NCI-H345 (cell line): ENCODE data around the gene LDB2.
"Not testable (repeated sequence)": the region's sequence is repeated elsewhere in the genome, so short reads cannot be mapped to it uniquely, and the experiment has no call there.

Experiments used
- DNase-seq: peaks from one replicate; lab custom pipeline; 2025; lab: John Stamatoyannopoulos, UW

Gene LDB2

GRCh38 chr4:16897991-16898827, at the start of gene LDB2:
Gene LDB2 (minus strand): TSS chr4:16898645.
- DNase-seq = no peak

- DNase-seq = no peak
Measured at GRCh38 chr4:16942491-16942890, 44.0 kb upstream of the LDB2 start.

GRCh38 chr4:16939178-16939577, 40.7 kb upstream of the LDB2 start:
- no peak for DNase-seq

- no peak for DNase-seq
Measured at GRCh38 chr4:16938512-16939040, 40.1 kb upstream of the LDB2 start.

- DNase-seq = no peak
Measured at GRCh38 chr4:16931339-16932305, 33.2 kb upstream of the LDB2 start.

GRCh38 chr4:16926214-16926613, 27.8 kb upstream of the LDB2 start:
- no peak for DNase-seq

GRCh38 chr4:16918716-16919115, 20.3 kb upstream of the LDB2 start:
- DNase-seq = not testable (repeated sequence)

GRCh38 chr4:16916719-16917337, 18.4 kb upstream of the LDB2 start:
- no peak for DNase-seq

GRCh38 chr4:16916031-16916430, 17.6 kb upstream of the LDB2 start:
- no peak for DNase-seq

- DNase-seq = no peak
Measured at GRCh38 chr4:16914208-16914607, 15.8 kb upstream of the LDB2 start.

- DNase-seq = no peak
Measured at GRCh38 chr4:16912896-16913295, 14.5 kb upstream of the LDB2 start.

- no peak for DNase-seq
Measured at GRCh38 chr4:16909281-16909680, 10.8 kb upstream of the LDB2 start.

GRCh38 chr4:16908377-16909021, 10.1 kb upstream of the LDB2 start:
- DNase-seq = no peak

GRCh38 chr4:16900325-16900724, 1.9 kb upstream of the LDB2 start:
- no peak for DNase-seq

- no peak for DNase-seq
Measured at GRCh38 chr4:16896881-16897750, 1.3 kb downstream of the LDB2 start.

- no peak for DNase-seq
Measured at GRCh38 chr4:16894406-16894805, 4.0 kb downstream of the LDB2 start.

GRCh38 chr4:16893141-16893651, 5.2 kb downstream of the LDB2 start:
- DNase-seq = no peak

GRCh38 chr4:16890651-16891050, 7.8 kb downstream of the LDB2 start:
- DNase-seq = no peak

- no peak for DNase-seq
Measured at GRCh38 chr4:16889945-16890344, 8.5 kb downstream of the LDB2 start.

- no peak for DNase-seq
Measured at GRCh38 chr4:16887887-16888286, 10.6 kb downstream of the LDB2 start.
